Measurements from ENCODE around the gene OR52K2. TPM values are rescaled to one million over a fixed set of nuclear protein-coding genes. Genes with fewer than 3 reads are reported as not detected.

The OR52K2 gene
- not detected in 2 replicates for total RNA-seq

GRCh38 chr11:4448995-4449394 lies at the start of gene OR52K2:
TSS of gene OR52K2 (plus strand) at chr11:4449295. CDS start at chr11:4449340, 45 bp downstream.

DNA sequence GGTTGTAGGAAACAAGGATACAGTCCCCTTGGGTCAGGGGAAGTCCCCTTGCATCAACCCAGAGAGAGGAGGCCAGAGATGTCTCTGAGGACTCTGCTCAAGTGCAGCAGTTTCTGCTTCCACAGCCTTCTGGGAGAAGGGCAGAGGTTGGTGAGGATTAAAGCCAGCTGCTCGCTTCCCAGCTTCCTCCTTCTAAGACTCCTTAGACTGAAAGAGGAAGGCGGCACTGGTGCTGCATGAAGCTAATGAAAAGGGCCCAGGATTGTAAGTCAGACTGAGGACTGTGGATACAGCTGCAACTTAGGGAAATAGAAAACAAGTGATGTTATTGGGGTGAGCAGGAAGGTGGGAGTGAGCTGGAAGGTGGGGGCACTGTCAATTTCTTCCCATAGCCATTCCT lies 33.4 kb downstream of the OR52K2 start, which contains the start of gene OR52K1:
Gene OR52K1 (plus strand): TSS at position 202 of the 400 bp plus-strand sequence. CDS start 6,255 bp downstream, outside the sequence.

Other genes with a start within 250 kb of the OR52K2 start
- gene OR52B4, start 80.9 kb upstream of the OR52K2 start, total RNA-seq: not detected in 2 replicates
- 10.3 and 15.2 TPM in 2 replicates for gene TRIM21, start 55.6 kb upstream of the OR52K2 start, total RNA-seq
- gene OR52K1, start 33.4 kb downstream of the OR52K2 start, total RNA-seq: not detected in 2 replicates
- gene OR52M1, start 95.9 kb downstream of the OR52K2 start, total RNA-seq: not detected in 2 replicates
- not detected in 2 replicates for gene OR52I2, start 132.4 kb downstream of the OR52K2 start, total RNA-seq
- gene OR52I1, start 144.7 kb downstream of the OR52K2 start, total RNA-seq: not detected in 2 replicates
- 6.2 and 8.1 TPM in 2 replicates for gene TRIM68, start 158.9 kb downstream of the OR52K2 start, total RNA-seq
- gene OR51D1, start 188.2 kb downstream of the OR52K2 start, total RNA-seq: not detected in 2 replicates
- gene OR51E1, start 194.7 kb downstream of the OR52K2 start, total RNA-seq: not detected in 2 replicates
- not detected in 2 replicates for gene OR51E2, start 248.6 kb downstream of the OR52K2 start, total RNA-seq

Measured in mesangial cell (primary cell).